HepG2 (cell line): ENCODE data around the gene FSIP1. TPM values are rescaled to one million over a fixed set of nuclear protein-coding genes. Genes with fewer than 3 reads are reported as not detected.

Experiments used
- ATAC-seq: fragments of 200-7000 bp; cut with Tn5 transposase; 3 replicates; pipeline ENCODE4 v1.9.1; 2020; ENCODE audit warnings: mild to moderate bottlenecking, moderate library complexity
- BruUV-seq: library from RNA; stranded (reverse); fragments of 400-500 nt; replicated peaks from 2 replicates; lab custom pipeline; 2021; lab: Mats Ljungman, UMichigan
- CTCF ChIA-PET: fragments of 300-600 bp; formaldehyde crosslinking; extraction: SDS; loops from one replicate; lab custom pipeline; 2021; ENCODE audit warnings: low total read pairs, inconsistent platforms, low intra/inter-chr PET ratio; lab: Yijun Ruan, JAX
- POLR2A ChIA-PET: fragments of 350-600 bp; sonication (Branson Sonifier 250); formaldehyde crosslinking; loops from one replicate; lab custom pipeline; 2020; ENCODE audit warnings: antibody characterized with exemption, inconsistent platforms; lab: Yijun Ruan, JAX
- DNase-seq: peaks from one replicate; pipeline ENCODE4 v3.0.0-alpha.2; 2015; ENCODE audit warnings: low spot score
- FAIRE-seq: peaks from 3 replicates; lab custom pipeline; 2011; peaks lifted over from hg19 to GRCh38; lab: Jason Lieb, UNC
- H2AFZ ChIP-seq: one replicate; pipeline ENCODE4 v1.6.1; 2011; ENCODE audit warnings: low read length, inconsistent platforms
- H3K27ac ChIP-seq: fragments of 300-600 bp; 3 replicates; pipeline ENCODE4 v1.8.0; 2011; ENCODE audit warnings: mixed run types, mild to moderate bottlenecking, mixed read lengths, low read length, inconsistent platforms; ENCODE audit not compliant: insufficient read depth; ENCODE audit errors: extremely low read length
- H3K27me3 ChIP-seq, 2 experiments: fragments of 200-600 bp in 1 of 2; 2 replicates in 1 of 2; 3 replicates in 1 of 2; pipeline versions ENCODE4 v1.6.0 to v1.8.0; 2011; ENCODE audit warnings: low read length in 2 of 2, mild to moderate bottlenecking in 2 of 2, moderate library complexity in 2 of 2, inconsistent platforms in 1 of 2; ENCODE audit not compliant: insufficient read depth in 2 of 2, control insufficient read depth in 1 of 2
- H3K36me3 ChIP-seq, 2 experiments: fragments of 200-600 bp in 1 of 2; replicated peaks in 1 of 2; 2 replicates in 1 of 2; 3 replicates in 1 of 2; pipeline versions ENCODE4 v1.5.1 to v1.8.0; 2011; ENCODE audit warnings: low read length in 2 of 2, inconsistent platforms in 1 of 2; ENCODE audit not compliant: insufficient read depth in 2 of 2, control insufficient read depth in 1 of 2
- H3K4me1 ChIP-seq: 2 replicates; pipeline ENCODE4 v1.5.1; 2012; ENCODE audit warnings: low read length, inconsistent platforms; ENCODE audit not compliant: insufficient read depth
- H3K4me2 ChIP-seq: 2 replicates; pipeline ENCODE4 v1.6.0; 2011; ENCODE audit warnings: low read depth, low read length, inconsistent platforms
- H3K4me3 ChIP-seq, 3 experiments: fragments of 200-600 bp in 1 of 3; sonication (generic), shearing (Covaris generic) in 1 of 3; replicated peaks in 1 of 3; 2 replicates each; pipeline ENCODE4 v1.5.1; 2011 to 2016; ENCODE audit warnings: low read length in 3 of 3, inconsistent platforms in 2 of 3, low read depth in 2 of 3, mild to moderate bottlenecking in 2 of 3, control low read depth in 1 of 3, mixed read lengths in 1 of 3; ENCODE audit not compliant: insufficient read depth in 1 of 3
- H3K79me2 ChIP-seq: one replicate; pipeline ENCODE4 v1.6.1; 2011; ENCODE audit warnings: low read length, inconsistent platforms; ENCODE audit not compliant: insufficient read depth
- H3K9ac ChIP-seq: 2 replicates; pipeline ENCODE4 v1.6.0; 2011; ENCODE audit warnings: mild to moderate bottlenecking, low read depth, low read length, inconsistent platforms; ENCODE audit not compliant: insufficient read depth
- H3K9me3 ChIP-seq: 2 replicates; pipeline ENCODE4 v1.5.1; 2012; ENCODE audit warnings: mild to moderate bottlenecking, low read length
- H4K20me1 ChIP-seq: 2 replicates; pipeline ENCODE4 v1.6.0; 2011; ENCODE audit warnings: inconsistent platforms, mild to moderate bottlenecking, low read length, moderate library complexity; ENCODE audit not compliant: insufficient read depth
- CSRNP2 ChIP-seq: sonication (generic); formaldehyde crosslinking; conservative IDR thresholded peaks from 2 replicates; pipeline ENCODE4 v1.8.0; 2022; ENCODE audit warnings: low read depth, missing genetic modification reagents
- HNF4A ChIP-seq: sonication (generic); formaldehyde crosslinking; IDR thresholded peaks from 2 replicates; pipeline ENCODE4 v1.4.0; 2020; ENCODE audit warnings: missing genetic modification reagents
- HNRNPLL ChIP-seq: fragments of 200-400 bp; formaldehyde crosslinking; IDR thresholded peaks from 2 replicates; pipeline ENCODE4 v1.6.1; 2017; ENCODE audit warnings: mild to moderate bottlenecking, low read depth, low read length; ENCODE audit not compliant: poor library complexity, severe bottlenecking
- KDM5B ChIP-seq: sonication (generic); formaldehyde crosslinking; IDR thresholded peaks from 2 replicates; pipeline ENCODE4 v1.4.0; 2020; ENCODE audit warnings: missing genetic modification reagents, mild to moderate bottlenecking, borderline replicate concordance
- SIN3B ChIP-seq: fragments of 150-350 bp; IDR thresholded peaks from 2 replicates; pipeline ENCODE4 v1.6.1; 2014; ENCODE audit warnings: low read length
- TRIM22 ChIP-seq: fragments of 450-650 bp; IDR thresholded peaks from 2 replicates; pipeline ENCODE4 v1.6.1; 2017
- ZNF451 ChIP-seq: sonication (generic); formaldehyde crosslinking; IDR thresholded peaks from 2 replicates; pipeline ENCODE4 v1.5.0; 2020; ENCODE audit warnings: mild to moderate bottlenecking, missing genetic modification reagents
- ZNF883 ChIP-seq: sonication (generic); formaldehyde crosslinking; IDR thresholded peaks from 2 replicates; pipeline ENCODE4 v1.5.1; 2020; ENCODE audit warnings: mild to moderate bottlenecking, missing genetic modification reagents; ENCODE audit errors: not compliant biosample characterization
- WGBS: methylation state at CpG from one replicate; pipeline ENCODE4 v1.1.6; 2017; ENCODE audit warnings: low lambda C conversion rate; 5-methylcytosine and 5-hydroxymethylcytosine counted together
- in situ Hi-C: cut with HindIII; loops from 2 replicates; pipeline ENCODE4 v1.10.0; 2017; ENCODE audit warnings: low pct_unique_long_range_greater_than_20kb; ENCODE audit not compliant: extremely low pct_ligation_motif_present
- intact Hi-C: fragments of 100-400 bp; cut with micrococcal nuclease; formaldehyde crosslinking; loops from one replicate; pipeline ENCODE4 v1.10.0; 2022; ENCODE audit not compliant: unreplicated experiment
- polyA plus RNA-seq, 8 experiments: library from polyadenylated mRNA; depleted of rRNA in 3 of 8; stranded (reverse) in 7 of 8; unstranded in 1 of 8; fragments of >200 nt; fragmentation: Illumina TruSeq in 4 of 8; extraction: Trizol in 4 of 8; gene quantifications; 2 replicates each; pipeline versions ENCODE4 v1.2.1 to v1.2.3, GENCODE V29; 2011 to 2016; ENCODE audit warnings: low read depth in 4 of 8, missing spikeins in 1 of 8, mixed read lengths in 1 of 8; ENCODE audit not compliant: insufficient read depth in 1 of 8
- total RNA-seq, 5 experiments: library from RNA; depleted of rRNA; stranded (reverse); fragments of >200 nt; fragmentation: Illumina TruSeq; extraction: Trizol; gene quantifications; 2 replicates each; pipeline ENCODE4 v1.2.3, GENCODE V29; 2016; ENCODE audit warnings: low read depth in 1 of 5
- TF ChIP-seq, protein P1 (sequence below): sonication (generic); formaldehyde crosslinking; IDR thresholded peaks from 2 replicates; pipeline ENCODE4 v1.4.0; 2020; ENCODE audit warnings: missing genetic modification reagents, borderline replicate concordance
- TF ChIP-seq, protein P2 (sequence below), 2 experiments: sonication (generic) in 1 of 2; formaldehyde crosslinking in 1 of 2; IDR thresholded peaks; 2 replicates each; pipeline versions ENCODE4 v1.5.1 to v1.6.1; 2011 to 2020; ENCODE audit warnings: borderline replicate concordance in 1 of 2, low read depth in 1 of 2, low read length in 1 of 2, mild to moderate bottlenecking in 1 of 2, missing genetic modification reagents in 1 of 2, moderate library complexity in 1 of 2

FSIP1 gene
- total and polyA plus RNA-seq, 2 of the 13 experiments (the other 11 are each of a cell fraction or from before 2014, with no cell fraction given), result 0.18 TPM; not detected in 1

DNA sequence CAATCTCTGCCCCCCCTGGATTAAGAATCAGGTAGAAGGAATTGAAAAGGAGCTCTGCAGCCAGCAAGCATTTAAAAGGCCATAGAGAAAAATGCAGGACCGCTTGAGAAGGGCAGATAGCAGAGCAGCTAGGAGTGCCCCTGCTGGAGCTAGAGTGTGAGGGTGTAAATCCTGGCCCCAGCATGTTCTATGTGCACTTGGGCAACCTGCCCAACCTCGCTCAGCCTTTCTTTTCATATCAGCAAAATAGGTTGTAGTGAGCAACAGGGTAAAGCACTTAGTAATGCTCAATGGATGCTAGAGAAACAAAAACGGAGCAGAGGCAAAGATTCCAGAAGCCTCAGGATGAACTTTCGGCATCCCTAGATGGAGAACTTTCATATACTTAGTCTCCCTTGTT lies 226.8 kb downstream of the FSIP1 start:
- 48% methylated on average over 3 of the region's 4 CpGs for WGBS
- Histone ChIP-seq H3K4me2 (no peak overlapping the region), H3K4me3 (no peak overlapping the region), H4K20me1 (no peaks in the 10 kb centered on the region), H3K27me3 (no peaks in the 10 kb centered on the region), H3K27ac (no peak overlapping the region), H3K36me3 (no peaks in the 10 kb centered on the region), H3K4me1 (no peaks in the 10 kb centered on the region), H2AFZ (no peak overlapping the region), H3K9me3 (no peaks in the 10 kb centered on the region), H3K79me2 (no peaks in the 10 kb centered on the region), H3K9ac (no peak overlapping the region)
- ChIA-PET POLR2A (interaction anchor here (1.0 kb wide), 1 partner anchor 25 kb away, joined by 4 read pairs; the partner anchor contains the start of gene THBS1), CTCF (no interaction called here)
- FAIRE-seq, result no peak
- intact Hi-C loops (no loop called here), in situ Hi-C loops (no loop called here)
- TF ChIP-seq TRIM22 (no peak), HNRNPLL (no peak), CSRNP2 (no peak), ZNF451 (CRISPR knock-in tag) (no peak), SIN3B (no peak), KDM5B (CRISPR knock-in tag) (no peak), HNF4A (CRISPR knock-in tag) (no peak), ZNF883 (CRISPR knock-in tag) (no peak)
- TF ChIP-seq, protein P1, sequence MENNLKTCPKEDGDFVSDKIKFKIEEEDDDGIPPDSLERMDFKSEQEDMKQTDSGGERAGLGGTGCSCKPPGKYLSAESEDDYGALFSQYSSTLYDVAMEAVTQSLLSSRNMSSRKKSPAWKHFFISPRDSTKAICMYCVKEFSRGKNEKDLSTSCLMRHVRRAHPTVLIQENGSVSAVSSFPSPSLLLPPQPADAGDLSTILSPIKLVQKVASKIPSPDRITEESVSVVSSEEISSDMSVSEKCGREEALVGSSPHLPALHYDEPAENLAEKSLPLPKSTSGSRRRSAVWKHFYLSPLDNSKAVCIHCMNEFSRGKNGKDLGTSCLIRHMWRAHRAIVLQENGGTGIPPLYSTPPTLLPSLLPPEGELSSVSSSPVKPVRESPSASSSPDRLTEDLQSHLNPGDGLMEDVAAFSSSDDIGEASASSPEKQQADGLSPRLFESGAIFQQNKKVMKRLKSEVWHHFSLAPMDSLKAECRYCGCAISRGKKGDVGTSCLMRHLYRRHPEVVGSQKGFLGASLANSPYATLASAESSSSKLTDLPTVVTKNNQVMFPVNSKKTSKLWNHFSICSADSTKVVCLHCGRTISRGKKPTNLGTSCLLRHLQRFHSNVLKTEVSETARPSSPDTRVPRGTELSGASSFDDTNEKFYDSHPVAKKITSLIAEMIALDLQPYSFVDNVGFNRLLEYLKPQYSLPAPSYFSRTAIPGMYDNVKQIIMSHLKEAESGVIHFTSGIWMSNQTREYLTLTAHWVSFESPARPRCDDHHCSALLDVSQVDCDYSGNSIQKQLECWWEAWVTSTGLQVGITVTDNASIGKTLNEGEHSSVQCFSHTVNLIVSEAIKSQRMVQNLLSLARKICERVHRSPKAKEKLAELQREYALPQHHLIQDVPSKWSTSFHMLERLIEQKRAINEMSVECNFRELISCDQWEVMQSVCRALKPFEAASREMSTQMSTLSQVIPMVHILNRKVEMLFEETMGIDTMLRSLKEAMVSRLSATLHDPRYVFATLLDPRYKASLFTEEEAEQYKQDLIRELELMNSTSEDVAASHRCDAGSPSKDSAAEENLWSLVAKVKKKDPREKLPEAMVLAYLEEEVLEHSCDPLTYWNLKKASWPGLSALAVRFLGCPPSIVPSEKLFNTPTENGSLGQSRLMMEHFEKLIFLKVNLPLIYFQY (CRISPR knock-in tag), result no peak
- TF ChIP-seq, protein P2, sequence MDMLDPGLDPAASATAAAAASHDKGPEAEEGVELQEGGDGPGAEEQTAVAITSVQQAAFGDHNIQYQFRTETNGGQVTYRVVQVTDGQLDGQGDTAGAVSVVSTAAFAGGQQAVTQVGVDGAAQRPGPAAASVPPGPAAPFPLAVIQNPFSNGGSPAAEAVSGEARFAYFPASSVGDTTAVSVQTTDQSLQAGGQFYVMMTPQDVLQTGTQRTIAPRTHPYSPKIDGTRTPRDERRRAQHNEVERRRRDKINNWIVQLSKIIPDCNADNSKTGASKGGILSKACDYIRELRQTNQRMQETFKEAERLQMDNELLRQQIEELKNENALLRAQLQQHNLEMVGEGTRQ (IDR thresholded peaks at IDR 0.05; ENCODE audit: low read depth, low read length), result no peak
- TF ChIP-seq, protein P2 (CRISPR knock-in tag; IDR thresholded peaks at IDR 0.05; ENCODE audit: borderline replicate concordance), result no peak
- DNase-seq, result no peak
- no TSS peak for BruUV-seq
- ATAC-seq, result 0 out of 3 replicates have a peak, but pooled peaks have one; percentile 40
